Measurements from ENCODE around the gene DNHD1. TPM values are rescaled to one million over a fixed set of nuclear protein-coding genes. Genes with fewer than 3 reads are reported as not detected.

The DNHD1 gene
- total and polyA plus RNA-seq, 2 experiments from 2014 or later: 3.6 to 9.6 TPM

GRCh38 chr11:6459099-6459450, 38.0 kb upstream of the DNHD1 start (continued):
- no peak for TF ChIP-seq ZNF462 (CRISPR knock-in tag; IDR thresholded peaks at IDR 0.05)
- TF ChIP-seq CREB1 (CRISPR knock-in tag; IDR thresholded peaks at IDR 0.05; ENCODE audit: low read depth): no peak
- TF ChIP-seq NANOG (IDR thresholded peaks at IDR 0.05; ENCODE audit: borderline replicate concordance): no peak
- TF ChIP-seq ETS1 (IDR thresholded peaks at IDR 0.05): no peak
- no peak for TF ChIP-seq CTCF (conservative IDR thresholded peaks at IDR 0.05; ENCODE audit: low read depth in 2 of 2)
- TF ChIP-seq JUNB (IDR thresholded peaks at IDR 0.05; ENCODE audit: unreplicated experiment): no peak
